ENCODE results near the gene ROBO4. TPM values are rescaled to one million over a fixed set of nuclear protein-coding genes. Genes with fewer than 3 reads are reported as not detected.
A peak's percentile ranks its signal among the peaks of the same experiment; 100 is the strongest.

The ROBO4 gene
- total RNA-seq, 1 donor from 2014 or later = 75.0 TPM

DNA sequence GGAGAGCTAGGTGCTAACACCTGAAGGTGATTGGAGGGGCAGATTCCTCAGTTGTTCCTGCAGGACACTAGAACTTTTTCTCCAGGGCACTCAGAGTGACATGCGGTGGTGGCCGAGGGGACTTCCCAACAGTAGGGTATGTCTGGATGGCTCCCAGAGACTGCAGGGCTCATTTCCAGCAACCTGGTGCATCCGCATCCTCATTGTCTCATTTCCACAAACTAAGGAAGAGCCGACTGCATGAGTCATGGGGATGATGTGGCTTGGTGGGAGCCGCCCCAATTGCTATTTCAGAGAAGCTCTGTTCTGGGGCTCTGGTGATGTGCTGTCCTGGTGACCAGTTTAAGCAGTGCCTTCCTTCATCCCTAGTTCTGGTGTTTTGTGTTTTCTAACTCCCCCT is 2.8 kb upstream of the ROBO4 start:
- Histone ChIP-seq H3K27me3 (no peaks in the 10 kb centered on the region), H3K36me3 (no peaks in the 10 kb centered on the region), H3K9me3 (no peaks in the 10 kb centered on the region), H3K27ac (peak overlapping the region; percentile 79), H3K4me3 (no peak overlapping the region), H3K4me1 (peaks cover 14% of the 10 kb centered on the region)
- no peak for DNase-seq
- intact Hi-C loops (cut with DNase I) = no loop called here
- TF ChIP-seq, protein P1, sequence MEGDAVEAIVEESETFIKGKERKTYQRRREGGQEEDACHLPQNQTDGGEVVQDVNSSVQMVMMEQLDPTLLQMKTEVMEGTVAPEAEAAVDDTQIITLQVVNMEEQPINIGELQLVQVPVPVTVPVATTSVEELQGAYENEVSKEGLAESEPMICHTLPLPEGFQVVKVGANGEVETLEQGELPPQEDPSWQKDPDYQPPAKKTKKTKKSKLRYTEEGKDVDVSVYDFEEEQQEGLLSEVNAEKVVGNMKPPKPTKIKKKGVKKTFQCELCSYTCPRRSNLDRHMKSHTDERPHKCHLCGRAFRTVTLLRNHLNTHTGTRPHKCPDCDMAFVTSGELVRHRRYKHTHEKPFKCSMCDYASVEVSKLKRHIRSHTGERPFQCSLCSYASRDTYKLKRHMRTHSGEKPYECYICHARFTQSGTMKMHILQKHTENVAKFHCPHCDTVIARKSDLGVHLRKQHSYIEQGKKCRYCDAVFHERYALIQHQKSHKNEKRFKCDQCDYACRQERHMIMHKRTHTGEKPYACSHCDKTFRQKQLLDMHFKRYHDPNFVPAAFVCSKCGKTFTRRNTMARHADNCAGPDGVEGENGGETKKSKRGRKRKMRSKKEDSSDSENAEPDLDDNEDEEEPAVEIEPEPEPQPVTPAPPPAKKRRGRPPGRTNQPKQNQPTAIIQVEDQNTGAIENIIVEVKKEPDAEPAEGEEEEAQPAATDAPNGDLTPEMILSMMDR (IDR thresholded peaks at IDR 0.05) = no peak
- ATAC-seq = peak; percentile 50

DNA sequence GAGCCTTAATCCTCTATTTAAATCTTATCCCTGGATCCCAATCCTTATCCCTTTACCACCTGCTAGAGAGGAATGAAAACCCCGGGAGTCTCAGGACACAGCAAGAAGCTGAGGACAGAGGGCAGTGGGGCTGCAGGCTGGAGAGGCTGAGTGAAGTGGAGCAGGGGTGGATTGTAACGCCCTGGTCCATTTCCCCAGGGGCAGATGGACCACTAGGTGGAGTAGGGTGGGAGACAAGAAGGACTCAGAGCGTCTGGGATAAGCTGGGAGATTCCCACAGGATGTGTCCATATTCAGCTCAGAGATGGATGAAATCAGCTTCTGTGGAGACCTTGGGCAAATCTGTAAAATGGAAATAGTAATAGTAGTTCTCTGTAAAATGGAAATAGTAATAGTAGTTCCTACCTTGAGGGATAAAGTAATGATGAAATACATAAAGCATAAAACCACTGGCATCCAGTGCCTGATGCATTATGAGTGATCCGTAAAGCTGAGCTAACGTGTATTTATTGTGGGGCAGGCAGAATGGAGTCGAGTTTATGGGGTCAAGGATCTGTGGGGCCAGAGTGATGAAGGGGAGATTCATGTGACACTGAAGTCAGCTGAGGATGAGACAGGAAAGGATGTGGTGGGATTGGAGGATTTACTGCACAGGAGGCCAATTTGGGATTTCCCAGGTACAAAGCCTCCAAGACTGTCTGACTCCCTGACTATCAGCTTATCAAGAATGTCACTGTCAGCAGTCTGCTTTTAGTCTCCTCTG is 1.9 kb upstream of the ROBO4 start:
- TF ChIP-seq, protein P1 (IDR thresholded peaks at IDR 0.05) = no peak

DNA sequence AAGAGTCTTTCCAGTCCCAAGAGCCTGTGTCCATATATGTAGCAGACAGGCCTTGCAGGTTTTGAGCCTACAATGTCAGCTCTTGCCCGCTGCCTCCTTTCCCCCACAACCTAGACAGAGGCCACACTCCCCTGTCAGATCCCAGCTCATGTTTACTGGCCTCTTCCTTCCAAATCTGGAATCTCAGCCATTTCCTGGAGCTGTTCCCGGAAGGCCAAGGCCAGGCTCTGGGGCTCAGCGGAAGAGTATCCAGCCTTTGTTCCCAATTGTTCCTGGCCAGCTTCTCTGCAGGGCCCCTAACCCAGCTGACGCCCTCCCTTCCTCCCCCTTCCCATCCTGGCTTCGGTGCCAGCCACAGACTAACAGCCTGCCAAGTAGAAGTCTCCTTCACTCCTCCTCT is 1.0 kb upstream of the ROBO4 start:
- TF ChIP-seq, protein P1 (IDR thresholded peaks at IDR 0.05) = no peak
- no peak overlapping the region for H3K4me3 ChIP-seq
- intact Hi-C loops (cut with DNase I) = no loop called here
- no peaks in the 10 kb centered on the region for H3K36me3 ChIP-seq
- peak overlapping the region; percentile 79 for H3K27ac ChIP-seq
- H3K4me1 ChIP-seq = peaks cover 18% of the 10 kb centered on the region
- DNase-seq = no peak
- peak; percentile 62 for ATAC-seq
- H3K27me3 ChIP-seq = no peaks in the 10 kb centered on the region
- H3K9me3 ChIP-seq = no peaks in the 10 kb centered on the region

More for the DNA sequence above, 1.9 kb upstream of the ROBO4 start:
- no peak for DNase-seq
- H3K4me3 ChIP-seq = no peak overlapping the region
- H3K9me3 ChIP-seq = no peaks in the 10 kb centered on the region
- intact Hi-C loops (cut with DNase I) = no loop called here
- H3K27ac ChIP-seq = peak overlapping the region; percentile 79
- H3K36me3 ChIP-seq = no peaks in the 10 kb centered on the region
- ATAC-seq = no peak
- H3K27me3 ChIP-seq = no peaks in the 10 kb centered on the region
- peaks cover 14% of the 10 kb centered on the region for H3K4me1 ChIP-seq

DNA sequence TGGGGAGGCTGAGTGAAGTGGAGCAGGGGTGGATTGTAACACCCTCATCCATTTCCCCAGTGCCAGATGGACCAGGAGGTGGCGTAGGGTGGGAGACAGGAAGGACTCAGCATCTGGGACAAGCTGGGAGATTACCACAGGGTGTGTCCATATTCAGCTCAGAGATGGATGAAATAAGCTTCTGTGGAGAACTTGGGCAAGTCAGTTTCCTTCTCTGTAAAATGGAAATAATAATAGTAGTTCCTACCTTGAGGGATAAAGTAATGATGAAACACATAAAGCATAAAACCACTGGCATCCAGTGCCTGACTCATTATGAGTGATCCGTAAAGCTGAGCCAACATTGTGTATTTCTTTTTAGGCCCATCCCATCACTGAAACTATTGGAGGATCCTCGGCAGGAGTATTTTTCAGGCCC is 607 bp upstream of the ROBO4 start:
- Histone ChIP-seq H3K9me3 (no peaks in the 10 kb centered on the region), H3K4me1 (peaks cover 23% of the 10 kb centered on the region), H3K4me3 (peak overlapping the region; percentile 50), H3K27me3 (no peaks in the 10 kb centered on the region), H3K36me3 (no peaks in the 10 kb centered on the region), H3K27ac (peak overlapping the region; percentile 79)
- DNase-seq (no peak), ATAC-seq (peak; percentile 15)
- intact Hi-C loops (cut with DNase I) = no loop called here
- TF ChIP-seq, protein P1 (IDR thresholded peaks at IDR 0.05) = no peak

DNA sequence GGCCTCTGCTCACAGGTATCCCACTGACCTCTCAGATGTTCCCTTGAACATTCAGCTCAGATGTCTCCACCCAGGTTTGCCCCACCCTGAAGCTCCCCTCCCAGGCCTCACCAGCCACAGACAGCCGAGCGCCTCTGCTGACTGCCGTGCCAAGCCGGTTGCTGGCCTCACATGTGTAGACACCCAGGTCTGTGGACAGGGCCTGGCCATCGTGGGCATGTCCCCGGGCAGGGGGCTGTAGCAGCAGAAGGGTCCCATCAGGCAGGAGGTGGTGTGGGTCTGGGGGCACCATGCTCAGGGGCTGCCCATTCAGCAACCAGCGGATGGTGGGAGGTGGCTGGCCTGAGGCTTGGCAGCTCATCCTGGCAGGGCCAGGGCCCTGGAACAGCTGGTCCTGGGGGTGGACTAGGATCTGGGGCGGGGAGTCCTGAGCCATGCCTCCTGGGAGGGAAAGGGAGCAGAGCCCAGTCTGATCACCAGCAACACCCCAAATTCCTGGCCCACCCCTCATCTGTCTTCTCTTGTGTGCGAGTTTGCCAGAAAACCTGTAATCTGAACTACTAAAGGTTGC is 759 bp downstream of the ROBO4 start:
- peak overlapping the region; percentile 50 for H3K4me3 ChIP-seq
- intact Hi-C loops (cut with DNase I) = no loop called here
- H3K27me3 ChIP-seq = no peaks in the 10 kb centered on the region
- TF ChIP-seq, protein P1 (IDR thresholded peaks at IDR 0.05) = no peak
- DNase-seq (no peak), ATAC-seq (peak; percentile 3)
- no peaks in the 10 kb centered on the region for H3K9me3 ChIP-seq
- H3K4me1 ChIP-seq = peaks cover 33% of the 10 kb centered on the region
- peak overlapping the region; percentile 79 for H3K27ac ChIP-seq
- no peaks in the 10 kb centered on the region for H3K36me3 ChIP-seq

All from upper lobe of right lung (tissue), 1 donor.